ENCODE measurements around the gene TMLHE.

DNA sequence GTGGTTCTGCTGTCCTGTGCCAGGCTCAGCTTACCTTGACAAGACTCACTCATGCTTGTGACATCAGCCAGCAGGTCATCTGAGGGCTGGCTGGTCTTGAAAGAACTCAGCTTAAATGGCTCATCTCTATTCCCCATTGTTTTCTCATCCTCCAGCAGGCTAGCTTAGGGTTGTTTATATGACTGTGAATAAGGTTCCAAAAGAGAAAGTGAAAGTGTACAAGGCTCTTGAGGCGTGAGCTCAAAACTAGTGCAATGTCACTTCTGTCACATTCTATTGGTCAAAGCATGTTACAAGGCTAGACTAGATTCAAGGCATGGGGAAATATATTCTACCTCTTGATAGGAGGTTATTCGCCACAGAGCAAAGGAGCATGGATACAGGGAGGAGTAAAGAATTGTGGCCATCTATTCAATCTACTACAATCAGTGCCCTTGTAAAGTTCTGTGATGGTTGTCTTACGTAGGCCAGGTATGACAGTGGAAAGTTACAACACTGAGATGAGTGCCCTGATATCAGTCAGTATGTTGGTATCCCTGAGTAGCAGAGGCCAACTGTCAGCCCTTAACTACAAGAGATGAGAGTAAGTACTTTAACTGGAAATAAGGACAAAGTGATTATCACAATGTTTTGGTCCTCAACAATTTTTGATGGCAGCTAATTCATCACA is 19.8 kb upstream of the TMLHE start:
- no peak for TF ChIP-seq NR2C2 (IDR thresholded peaks at IDR 0.05; ENCODE audit: borderline replicate concordance, control insufficient read depth, insufficient read length, low read depth)
- TF ChIP-seq, protein P1, sequence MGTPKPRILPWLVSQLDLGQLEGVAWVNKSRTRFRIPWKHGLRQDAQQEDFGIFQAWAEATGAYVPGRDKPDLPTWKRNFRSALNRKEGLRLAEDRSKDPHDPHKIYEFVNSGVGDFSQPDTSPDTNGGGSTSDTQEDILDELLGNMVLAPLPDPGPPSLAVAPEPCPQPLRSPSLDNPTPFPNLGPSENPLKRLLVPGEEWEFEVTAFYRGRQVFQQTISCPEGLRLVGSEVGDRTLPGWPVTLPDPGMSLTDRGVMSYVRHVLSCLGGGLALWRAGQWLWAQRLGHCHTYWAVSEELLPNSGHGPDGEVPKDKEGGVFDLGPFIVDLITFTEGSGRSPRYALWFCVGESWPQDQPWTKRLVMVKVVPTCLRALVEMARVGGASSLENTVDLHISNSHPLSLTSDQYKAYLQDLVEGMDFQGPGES (IDR thresholded peaks at IDR 0.05), result no peak

Measured in GM12878 (cell line).